K562 (cell line): ENCODE measurements around the gene ZDHHC3. TPM values are rescaled to one million over a fixed set of nuclear protein-coding genes. Genes with fewer than 3 reads are reported as not detected.
A peak's percentile ranks its signal among the peaks of the same experiment; 100 is the strongest.

ENCODE experiments used
- ATAC-seq: fragments of 200-7000 bp; cut with Tn5 transposase; 3 replicates; pipeline ENCODE4 v1.9.1; 2020; ENCODE audit warnings: moderate library complexity
- BruUV-seq: library from RNA; stranded (reverse); fragments of 400-500 nt; replicated peaks from 2 replicates; lab custom pipeline; 2021; lab: Mats Ljungman, UMichigan
- CTCF ChIA-PET: fragments of 300-600 bp; formaldehyde crosslinking; extraction: SDS; loops from one replicate; lab custom pipeline; 2021; ENCODE audit warnings: low intra/inter-chr PET ratio; lab: Yijun Ruan, JAX
- POLR2A ChIA-PET: fragments of 300-600, 350-650 bp; sonication (Branson Sonifier 250); formaldehyde crosslinking; extraction: SDS; loops from one replicate; lab custom pipeline; 2021; ENCODE audit warnings: antibody characterized with exemption, inconsistent platforms; lab: Yijun Ruan, JAX
- DNase-seq, 4 experiments: peaks; one replicate each; pipeline versions ENCODE4 v3.0.0 to v3.0.0-alpha.2; 2011 to 2018; ENCODE audit warnings: low spot score in 3 of 4, mixed read lengths in 3 of 4; ENCODE audit errors: extremely low read depth in 1 of 4
- FAIRE-seq: peaks from 2 replicates; lab custom pipeline; 2011; peaks lifted over from hg19 to GRCh38; lab: Jason Lieb, UNC
- H2AFZ ChIP-seq: 2 replicates; pipeline ENCODE4 v1.6.0; 2011; ENCODE audit warnings: low read depth, low read length, control low read depth, inconsistent platforms
- H3K27ac ChIP-seq: fragments of 200-600 bp; 3 replicates; pipeline ENCODE4 v1.8.0; 2011; ENCODE audit warnings: low read depth, mild to moderate bottlenecking, control low read depth, inconsistent platforms, low read length, moderate library complexity, mixed read lengths; ENCODE audit errors: extremely low read depth
- H3K27me3 ChIP-seq, 2 experiments: fragments of 300-600 bp in 1 of 2; 2 replicates in 1 of 2; 3 replicates in 1 of 2; pipeline versions ENCODE4 v1.6.0 to v1.8.0; 2011; ENCODE audit warnings: inconsistent platforms in 2 of 2, low read length in 2 of 2, mild to moderate bottlenecking in 1 of 2, mixed read lengths in 1 of 2, moderate library complexity in 1 of 2; ENCODE audit not compliant: control insufficient read depth in 2 of 2, insufficient read depth in 2 of 2
- H3K36me3 ChIP-seq: fragments of 300-600 bp; 3 replicates; pipeline ENCODE4 v1.8.0; 2011; ENCODE audit warnings: mild to moderate bottlenecking, low read length, inconsistent platforms; ENCODE audit not compliant: control insufficient read depth, insufficient read depth
- H3K4me1 ChIP-seq, 2 experiments: fragments of 200-600 bp in 1 of 2; replicated peaks in 1 of 2; 2 replicates in 1 of 2; 3 replicates in 1 of 2; pipeline versions ENCODE4 v1.5.1 to v1.8.0; 2011; ENCODE audit warnings: inconsistent platforms in 2 of 2, low read length in 2 of 2, mild to moderate bottlenecking in 1 of 2, mixed read lengths in 1 of 2, moderate library complexity in 1 of 2; ENCODE audit not compliant: control insufficient read depth in 2 of 2, insufficient read depth in 2 of 2
- H3K4me2 ChIP-seq: 2 replicates; pipeline ENCODE4 v1.6.1; 2011; ENCODE audit warnings: low read length, control low read depth, inconsistent platforms, mixed read lengths; ENCODE audit not compliant: insufficient read depth
- H3K4me3 ChIP-seq: fragments of 200-600 bp; sonication (generic), shearing (Covaris generic); 2 replicates; pipeline ENCODE4 v1.5.1; 2016; ENCODE audit warnings: control low read depth, inconsistent platforms
- H3K79me2 ChIP-seq: fragments of 200-600 bp; 3 replicates; pipeline ENCODE4 v1.8.0; 2011; ENCODE audit warnings: low read length, inconsistent platforms; ENCODE audit not compliant: control insufficient read depth, insufficient read depth
- H3K9ac ChIP-seq, 2 experiments: 2 replicates each; pipeline versions ENCODE4 v1.6.0 to v1.6.1; 2011; ENCODE audit warnings: low read depth in 2 of 2, low read length in 2 of 2, control low read depth in 1 of 2, inconsistent platforms in 1 of 2, mild to moderate bottlenecking in 1 of 2, mixed read lengths in 1 of 2; ENCODE audit not compliant: insufficient read depth in 1 of 2
- H3K9me1 ChIP-seq: one replicate; pipeline ENCODE4 v1.6.0; 2011; ENCODE audit warnings: inconsistent platforms, mild to moderate bottlenecking, low read length, moderate library complexity; ENCODE audit not compliant: control insufficient read depth, insufficient read depth
- H3K9me3 ChIP-seq: replicated peaks from 2 replicates; pipeline ENCODE4 v1.5.1; 2011; ENCODE audit warnings: low read depth, low read length, inconsistent platforms; ENCODE audit not compliant: control insufficient read depth, insufficient read depth
- H4K20me1 ChIP-seq: replicated peaks from 2 replicates; pipeline ENCODE4 v1.6.1; 2011; ENCODE audit warnings: low read length, inconsistent platforms, mixed read lengths; ENCODE audit not compliant: control insufficient read depth, insufficient read depth
- DACH1 ChIP-seq: fragments of 450-650 bp; IDR thresholded peaks from 2 replicates; pipeline ENCODE4 v1.6.1; 2018; ENCODE audit not compliant: partially characterized antibody
- FOXJ2 ChIP-seq: fragments of 200-800 bp; sonication (Bioruptor generic); IDR thresholded peaks from 2 replicates; pipeline ENCODE4 v1.6.1; 2016; ENCODE audit warnings: missing genetic modification characterization, missing compliant biosample characterization
- FOXJ3 ChIP-seq: sonication (generic); formaldehyde crosslinking; IDR thresholded peaks from 2 replicates; pipeline ENCODE4 v1.4.0; 2020; ENCODE audit warnings: mild to moderate bottlenecking, missing genetic modification reagents
- HCFC1 ChIP-seq: IDR thresholded peaks from 2 replicates; pipeline ENCODE4 v1.6.1; 2012; ENCODE audit warnings: low read depth, low read length, improper control_type of control experiment
- NCOA2 ChIP-seq, 2 experiments: fragments of 450-650 bp; IDR thresholded peaks; 2 replicates each; pipeline ENCODE4 v1.6.1; 2018; ENCODE audit warnings: mild to moderate bottlenecking in 2 of 2, moderate library complexity in 1 of 2; ENCODE audit not compliant: partially characterized antibody in 2 of 2
- RAD21 ChIP-seq, 2 experiments: fragments of 250-450 bp in 1 of 2; fragments of 450-650 bp in 1 of 2; sonication (Bioruptor Pico) in 1 of 2; formaldehyde crosslinking in 1 of 2; IDR thresholded peaks in 1 of 2; conservative IDR thresholded peaks in 1 of 2; 2 replicates each; pipeline versions ENCODE4 v1.4.0 to v1.8.0; 2020 to 2022; ENCODE audit warnings: mild to moderate bottlenecking in 2 of 2, moderate library complexity in 1 of 2
- RAD51 ChIP-seq: fragments of 450-650 bp; IDR thresholded peaks from 2 replicates; pipeline ENCODE4 v1.7.1; 2016; ENCODE audit warnings: low read depth, mild to moderate bottlenecking, borderline replicate concordance
- RFX1 ChIP-seq: fragments of 450-650 bp; IDR thresholded peaks from 2 replicates; pipeline ENCODE4 v1.6.1; 2016; ENCODE audit warnings: mild to moderate bottlenecking, moderate library complexity
- SPI1 ChIP-seq: IDR thresholded peaks from 2 replicates; pipeline ENCODE4 v1.6.1; 2011; ENCODE audit warnings: low read depth, low read length, control low read depth, borderline replicate concordance
- TARDBP ChIP-seq: fragments of 450-650 bp; IDR thresholded peaks from 2 replicates; pipeline ENCODE4 v1.6.1; 2016
- ZNF766 ChIP-seq: fragments of 200-800 bp; sonication (Bioruptor generic); conservative IDR thresholded peaks from 2 replicates; pipeline ENCODE4 v1.6.1; 2016; ENCODE audit warnings: missing genetic modification characterization, missing compliant biosample characterization
- ZNF778 ChIP-seq: fragments of 450-650 bp; formaldehyde crosslinking; IDR thresholded peaks from 2 replicates; pipeline ENCODE4 v1.4.0; 2020; ENCODE audit warnings: mild to moderate bottlenecking, moderate library complexity
- WGBS: fragments of 100-300 bp; shearing (Covaris generic); methylation state at CpG from one replicate; pipeline ENCODE4 v1.1.6; 2016; ENCODE audit warnings: low coverage, mixed read lengths; ENCODE audit not compliant: insufficient coverage; ENCODE audit errors: missing lambda C conversion rate; 5-methylcytosine and 5-hydroxymethylcytosine counted together
- in situ Hi-C: fragments of 300-500 bp; cut with MboI; formaldehyde crosslinking; loops from 4 replicates; pipeline ENCODE4 v1.15.0; 2018; ENCODE audit warnings: inconsistent platforms, mixed read lengths
- intact Hi-C: fragments of 100-400 bp; cut with micrococcal nuclease; formaldehyde crosslinking; loops from 2 replicates; pipeline ENCODE4 v1.14.2; 2022
- polyA plus RNA-seq, 8 experiments: library from polyadenylated mRNA; depleted of rRNA in 4 of 8; stranded (reverse) in 5 of 8; unstranded in 3 of 8; fragments of >200 nt; fragmentation: Nextera tagmentation in 2 of 8; fragmentation: Illumina TruSeq in 1 of 8; extraction: Ambion mirVana in 2 of 8; extraction: Trizol in 1 of 8; gene quantifications; 2 replicates each; pipeline versions ENCODE4 v1.2.1 to v1.2.3, GENCODE V29; 2011 to 2014; ENCODE audit warnings: inconsistent platforms in 1 of 8, missing spikeins in 1 of 8
- total RNA-seq, 7 experiments: library from RNA; depleted of rRNA in 6 of 7; stranded (reverse); fragments of >200 nt in 6 of 7; fragmentation: Illumina TruSeq in 2 of 7; extraction: Trizol in 2 of 7; gene quantifications; 2 replicates each; pipeline versions ENCODE4 v1.2.1 to v1.2.3, GENCODE V29; 2011 to 2021; ENCODE audit warnings: low replicate concordance in 1 of 7
- TF ChIP-seq, protein P1 (sequence below): fragments of 250-450 bp; sonication (Bioruptor Pico); IDR thresholded peaks from 2 replicates; pipeline ENCODE4 v1.8.0; 2021; ENCODE audit warnings: mild to moderate bottlenecking, moderate library complexity
- TF ChIP-seq, protein P2 (sequence below): IDR thresholded peaks from 2 replicates; pipeline ENCODE4 v1.6.1; 2011; ENCODE audit warnings: borderline replicate concordance, low read depth, mild to moderate bottlenecking, moderate library complexity, low read length; ENCODE audit not compliant: insufficient read depth, poor library complexity, severe bottlenecking
- TF ChIP-seq, protein P3 (sequence below), 3 experiments: IDR thresholded peaks in 2 of 3; conservative IDR thresholded peaks in 1 of 3; 2 replicates each; pipeline ENCODE4 v1.5.1; 2011 to 2012; ENCODE audit warnings: low read length in 3 of 3, mild to moderate bottlenecking in 3 of 3, control low read depth in 2 of 3, improper control_type of control experiment in 1 of 3, inconsistent platforms in 1 of 3, low read depth in 1 of 3, mixed read lengths in 1 of 3, moderate library complexity in 1 of 3; ENCODE audit not compliant: insufficient read depth in 2 of 3

ZDHHC3 gene
- total and polyA plus RNA-seq, 9 of the 15 experiments (the other 6 are each of a cell fraction or from before 2014, with no cell fraction given), result 10.3 to 120 (median 67.2) TPM

DNA sequence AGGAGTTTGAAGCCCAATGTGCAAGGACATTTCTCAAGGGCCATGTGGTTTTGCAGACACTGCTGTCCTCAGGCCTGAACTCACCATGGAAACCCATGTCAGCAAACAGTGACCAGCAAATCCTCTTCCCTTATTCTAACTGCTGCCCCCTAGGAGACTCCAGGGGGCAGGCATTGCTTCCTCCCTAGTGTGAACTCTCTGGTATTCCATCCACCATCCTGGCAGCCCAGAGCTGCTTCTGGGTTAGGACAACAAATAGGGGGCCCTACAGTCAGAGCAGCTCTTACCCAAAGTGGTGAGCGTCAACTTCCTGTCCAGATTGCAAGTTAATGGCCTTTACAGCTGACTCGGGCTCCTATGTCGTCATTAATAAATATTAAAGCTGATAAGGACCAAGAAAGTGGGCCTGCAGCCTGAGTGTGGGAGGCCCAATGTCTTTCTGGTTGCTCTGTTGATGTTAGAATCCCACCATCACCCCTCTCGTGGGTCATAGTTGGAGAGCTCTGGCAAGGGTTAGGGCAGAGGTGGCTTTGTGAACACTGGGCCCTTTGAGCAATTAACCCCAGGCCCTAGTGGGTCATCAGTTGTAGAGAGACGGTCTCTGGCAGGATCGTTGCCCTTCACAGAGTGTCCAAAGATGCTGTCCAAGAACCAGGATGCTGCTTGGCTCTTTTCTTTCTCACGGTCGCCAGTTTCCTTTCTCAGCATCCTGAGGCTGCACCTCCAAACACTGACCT lies 60.1 kb downstream of the ZDHHC3 start:
- CTCF ChIA-PET, result interaction anchor here (0.8 kb wide), 1 partner anchor 383 kb away, joined by 4 read pairs; no protein-coding TSS in a partner anchor
- no peaks in the 10 kb centered on the region for H3K79me2 ChIP-seq
- 51% methylated on average over 8 of the region's 8 CpGs for WGBS
- H3K27ac ChIP-seq, result no peak overlapping the region
- ATAC-seq (peak; percentile 59), FAIRE-seq (no peak), DNase-seq (peak; percentile 28 to 57 (median 48))
- no TSS peak for BruUV-seq
- in situ Hi-C loops (no loop called here), intact Hi-C loops (loop anchor here (1.0 to 5.0 kb wide), 3 partner anchors 72 to 593 kb away; no protein-coding TSS in a partner anchor)
- no peak overlapping the region for H2AFZ ChIP-seq
- H3K4me1 ChIP-seq, result no peaks in the 10 kb centered on the region
- H3K9ac ChIP-seq, result no peak overlapping the region
- no peaks in the 10 kb centered on the region for H3K9me1 ChIP-seq
- no peaks in the 10 kb centered on the region for H4K20me1 ChIP-seq
- H3K4me3 ChIP-seq, result no peak overlapping the region
- H3K9me3 ChIP-seq, result no peaks in the 10 kb centered on the region
- no peaks in the 10 kb centered on the region for H3K27me3 ChIP-seq
- no peaks in the 10 kb centered on the region for H3K36me3 ChIP-seq
- no peak overlapping the region for H3K4me2 ChIP-seq
- POLR2A ChIA-PET, result interaction anchor here (0.6 kb wide), 1 partner anchor 34 kb away, joined by 4 read pairs; no protein-coding TSS in a partner anchor
- 0 out of 4 replicates have a peak, but pooled peaks of 1 of the 2 experiments have one; percentile 12 for TF ChIP-seq RAD21 (CRISPR knock-in tag; conservative IDR thresholded peaks at IDR 0.05 in 1 of 2, IDR thresholded peaks at IDR 0.05 in 1 of 2)
- TF ChIP-seq TARDBP, result no peak
- peak; percentile 46 for TF ChIP-seq RFX1
- TF ChIP-seq, protein P1, sequence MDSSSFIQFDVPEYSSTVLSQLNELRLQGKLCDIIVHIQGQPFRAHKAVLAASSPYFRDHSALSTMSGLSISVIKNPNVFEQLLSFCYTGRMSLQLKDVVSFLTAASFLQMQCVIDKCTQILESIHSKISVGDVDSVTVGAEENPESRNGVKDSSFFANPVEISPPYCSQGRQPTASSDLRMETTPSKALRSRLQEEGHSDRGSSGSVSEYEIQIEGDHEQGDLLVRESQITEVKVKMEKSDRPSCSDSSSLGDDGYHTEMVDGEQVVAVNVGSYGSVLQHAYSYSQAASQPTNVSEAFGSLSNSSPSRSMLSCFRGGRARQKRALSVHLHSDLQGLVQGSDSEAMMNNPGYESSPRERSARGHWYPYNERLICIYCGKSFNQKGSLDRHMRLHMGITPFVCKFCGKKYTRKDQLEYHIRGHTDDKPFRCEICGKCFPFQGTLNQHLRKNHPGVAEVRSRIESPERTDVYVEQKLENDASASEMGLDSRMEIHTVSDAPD, result no peak
- TF ChIP-seq FOXJ3 (CRISPR knock-in tag), result peak; percentile 71
- TF ChIP-seq RAD51, result no peak
- peak; percentile 50; the same call in 1 of the 2 replicates for TF ChIP-seq SPI1
- no peak for TF ChIP-seq ZNF778
- no peak for TF ChIP-seq NCOA2 (IDR thresholded peaks at IDR 0.05; ENCODE audit: partially characterized antibody in 2 of 2)
- TF ChIP-seq HCFC1, result 0 out of 2 replicates have a peak, but pooled peaks have one; percentile 4
- TF ChIP-seq ZNF766, result no peak
- peak; percentile 22 for TF ChIP-seq DACH1
- TF ChIP-seq, protein P2, sequence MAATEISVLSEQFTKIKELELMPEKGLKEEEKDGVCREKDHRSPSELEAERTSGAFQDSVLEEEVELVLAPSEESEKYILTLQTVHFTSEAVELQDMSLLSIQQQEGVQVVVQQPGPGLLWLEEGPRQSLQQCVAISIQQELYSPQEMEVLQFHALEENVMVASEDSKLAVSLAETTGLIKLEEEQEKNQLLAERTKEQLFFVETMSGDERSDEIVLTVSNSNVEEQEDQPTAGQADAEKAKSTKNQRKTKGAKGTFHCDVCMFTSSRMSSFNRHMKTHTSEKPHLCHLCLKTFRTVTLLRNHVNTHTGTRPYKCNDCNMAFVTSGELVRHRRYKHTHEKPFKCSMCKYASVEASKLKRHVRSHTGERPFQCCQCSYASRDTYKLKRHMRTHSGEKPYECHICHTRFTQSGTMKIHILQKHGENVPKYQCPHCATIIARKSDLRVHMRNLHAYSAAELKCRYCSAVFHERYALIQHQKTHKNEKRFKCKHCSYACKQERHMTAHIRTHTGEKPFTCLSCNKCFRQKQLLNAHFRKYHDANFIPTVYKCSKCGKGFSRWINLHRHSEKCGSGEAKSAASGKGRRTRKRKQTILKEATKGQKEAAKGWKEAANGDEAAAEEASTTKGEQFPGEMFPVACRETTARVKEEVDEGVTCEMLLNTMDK, result peak; percentile 14
- TF ChIP-seq, protein P3, sequence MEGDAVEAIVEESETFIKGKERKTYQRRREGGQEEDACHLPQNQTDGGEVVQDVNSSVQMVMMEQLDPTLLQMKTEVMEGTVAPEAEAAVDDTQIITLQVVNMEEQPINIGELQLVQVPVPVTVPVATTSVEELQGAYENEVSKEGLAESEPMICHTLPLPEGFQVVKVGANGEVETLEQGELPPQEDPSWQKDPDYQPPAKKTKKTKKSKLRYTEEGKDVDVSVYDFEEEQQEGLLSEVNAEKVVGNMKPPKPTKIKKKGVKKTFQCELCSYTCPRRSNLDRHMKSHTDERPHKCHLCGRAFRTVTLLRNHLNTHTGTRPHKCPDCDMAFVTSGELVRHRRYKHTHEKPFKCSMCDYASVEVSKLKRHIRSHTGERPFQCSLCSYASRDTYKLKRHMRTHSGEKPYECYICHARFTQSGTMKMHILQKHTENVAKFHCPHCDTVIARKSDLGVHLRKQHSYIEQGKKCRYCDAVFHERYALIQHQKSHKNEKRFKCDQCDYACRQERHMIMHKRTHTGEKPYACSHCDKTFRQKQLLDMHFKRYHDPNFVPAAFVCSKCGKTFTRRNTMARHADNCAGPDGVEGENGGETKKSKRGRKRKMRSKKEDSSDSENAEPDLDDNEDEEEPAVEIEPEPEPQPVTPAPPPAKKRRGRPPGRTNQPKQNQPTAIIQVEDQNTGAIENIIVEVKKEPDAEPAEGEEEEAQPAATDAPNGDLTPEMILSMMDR (IDR thresholded peaks at IDR 0.05 in 2 of 3, conservative IDR thresholded peaks at IDR 0.05 in 1 of 3; ENCODE audit: insufficient read depth in 2 of 3, low read depth in 1 of 3, low read length in 3 of 3), result peak; percentile 30 to 36 (median 30); a peak in 3 of 6 replicates
- 0 out of 2 replicates have a peak, but pooled peaks have one; percentile 43 for TF ChIP-seq FOXJ2 (tag)
